Stimulated activated CD8-positive, alpha-beta memory T cell treated with anti-CD3 and anti-CD28 coated beads, Interleukin-2, amount 100 ng/mL, for 48 hours (primary cell): Measurements from ENCODE around the gene GNB1L.
"Not testable (repeated sequence)": the region's sequence is repeated elsewhere in the genome, so short reads cannot be mapped to it uniquely, and the experiment has no call there.

Source experiments
- DNase-seq, 2 donors: peaks; one replicate each; pipeline ENCODE4 v3.0.0-alpha.2; 2020; ENCODE audit warnings: low read depth in 2 of 2

GNB1L gene

DNA sequence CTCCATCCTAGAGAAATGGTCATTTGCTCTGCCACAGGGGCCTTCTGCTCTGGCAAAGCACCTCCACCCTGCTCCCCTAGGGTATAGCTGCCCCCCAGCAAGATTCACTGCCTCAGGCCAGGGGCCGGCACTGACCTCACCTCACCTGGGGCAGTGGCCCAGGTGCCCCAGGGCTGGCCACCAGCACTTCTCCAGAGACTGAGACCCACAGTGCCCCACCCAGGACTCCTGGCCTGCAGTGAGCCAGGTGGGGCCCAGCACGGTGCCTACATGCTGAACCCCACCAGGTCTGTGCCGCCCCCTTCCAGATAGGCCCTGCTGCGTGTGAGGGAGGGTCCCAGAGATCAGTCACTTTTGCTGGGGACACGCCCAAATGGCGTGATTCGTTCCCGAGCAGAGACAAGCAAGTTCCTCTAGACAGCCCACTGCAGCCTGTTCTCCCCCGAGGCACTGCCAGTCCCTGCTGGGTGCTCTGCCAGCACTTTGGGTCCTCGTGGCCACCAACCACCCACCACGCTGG, 10.8 kb downstream of the GNB1L start:
- no peak for DNase-seq

DNA sequence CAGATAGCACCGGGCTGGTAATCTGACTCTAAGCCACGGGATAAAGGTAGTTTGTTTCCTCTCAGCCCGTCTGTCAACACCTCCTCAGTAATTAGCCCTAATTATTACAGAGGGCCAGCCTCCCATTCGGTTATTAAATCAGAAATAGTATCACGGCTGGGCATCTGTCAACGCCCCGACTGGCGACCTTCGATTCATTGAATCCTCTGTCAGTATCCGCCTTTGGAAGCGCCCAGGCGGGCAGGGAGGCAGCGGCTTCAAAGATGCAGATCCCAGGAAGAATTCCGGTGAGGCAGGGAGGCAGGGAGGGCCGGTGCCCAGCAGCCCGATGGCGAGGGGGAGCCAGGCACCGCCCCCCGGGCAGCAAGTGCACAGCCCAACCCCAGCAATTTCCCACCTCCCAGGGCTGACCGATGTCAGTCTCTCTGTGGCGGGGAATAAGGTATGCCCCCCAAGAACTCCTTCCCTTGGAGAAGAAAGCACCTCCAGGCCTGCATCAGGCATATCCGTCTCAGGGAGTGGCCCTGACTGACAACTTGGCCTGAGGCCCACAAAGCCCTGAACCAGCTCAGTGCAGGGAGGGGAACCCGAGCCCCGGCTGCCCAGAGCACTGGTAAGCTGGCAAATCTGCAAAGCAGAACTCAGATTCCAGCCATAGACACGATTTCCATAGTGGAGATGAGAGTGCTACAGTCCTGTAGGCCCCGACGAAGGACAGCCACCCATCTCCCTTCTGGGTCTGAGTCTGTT, 11.4 kb downstream of the GNB1L start:
- no peak for DNase-seq

DNA sequence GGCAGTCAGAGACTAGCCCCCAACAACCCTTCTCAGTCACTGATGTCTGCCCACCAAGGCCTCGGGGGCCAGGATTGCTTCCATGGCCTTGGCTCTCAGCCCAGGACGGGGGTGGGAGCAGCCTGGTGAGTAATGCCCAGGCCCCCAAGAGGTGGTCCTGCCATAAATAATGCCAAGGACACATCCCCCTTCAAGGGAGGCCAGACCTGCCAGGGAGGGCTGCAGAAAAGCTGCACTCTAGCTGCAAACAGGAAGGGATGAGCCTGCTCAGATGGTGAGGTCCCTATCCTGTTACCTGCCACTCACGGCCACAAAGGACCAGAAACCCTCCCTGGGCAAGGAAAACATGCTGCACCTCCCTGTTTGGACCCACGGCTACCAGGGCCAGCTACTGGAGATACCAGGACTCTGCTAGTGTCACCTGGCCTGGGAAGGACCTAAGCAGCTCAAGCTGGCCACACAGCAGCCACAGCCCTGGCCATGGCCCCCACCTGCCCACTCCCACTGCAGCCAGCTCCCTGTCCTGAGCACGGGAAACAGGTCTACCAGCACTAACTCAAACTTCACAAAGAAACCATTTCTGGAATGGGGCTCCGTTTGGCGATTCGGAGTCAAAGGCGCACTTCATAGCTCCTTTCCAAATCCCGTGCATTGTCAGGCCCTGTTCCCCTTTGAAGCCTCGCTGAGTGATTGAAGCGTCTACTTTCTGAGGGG, 12.1 kb downstream of the GNB1L start:
- no peak for DNase-seq

DNA sequence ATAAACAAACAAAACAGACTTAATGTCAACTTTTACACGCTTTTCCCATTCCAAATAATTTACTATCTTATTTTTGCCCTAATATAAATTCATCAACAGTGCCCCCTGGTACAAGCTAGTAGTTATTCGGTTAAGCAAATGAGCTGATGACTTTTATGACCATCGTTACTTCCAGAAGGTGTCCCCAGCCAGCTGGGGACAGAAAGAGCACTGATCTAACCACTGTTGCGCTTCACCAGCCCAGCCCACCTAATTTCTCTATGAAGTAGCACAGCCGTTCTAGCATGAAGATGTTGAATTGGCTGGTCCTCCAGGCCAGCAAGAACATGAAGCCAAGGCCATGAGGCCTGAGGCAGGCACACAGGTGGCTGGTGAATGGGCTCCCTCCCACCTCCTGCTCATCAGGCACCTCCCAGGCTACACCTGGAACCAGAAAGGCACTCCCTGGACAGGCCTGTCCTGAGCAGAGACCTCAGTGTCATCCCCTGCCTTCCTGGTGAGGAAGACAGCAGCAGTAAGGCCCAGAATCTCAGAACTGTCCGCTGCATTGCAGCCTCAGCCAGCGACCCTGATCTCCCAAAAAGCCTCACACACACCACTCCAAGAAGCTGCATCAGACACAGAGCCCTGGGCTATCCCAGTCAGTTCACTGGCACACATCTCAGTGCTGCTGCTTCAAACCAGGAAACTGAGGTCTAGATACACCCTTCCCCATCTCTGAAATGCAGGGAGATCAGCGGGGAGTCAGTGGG, 12.9 kb downstream of the GNB1L start:
- DNase-seq, result no peak

DNA sequence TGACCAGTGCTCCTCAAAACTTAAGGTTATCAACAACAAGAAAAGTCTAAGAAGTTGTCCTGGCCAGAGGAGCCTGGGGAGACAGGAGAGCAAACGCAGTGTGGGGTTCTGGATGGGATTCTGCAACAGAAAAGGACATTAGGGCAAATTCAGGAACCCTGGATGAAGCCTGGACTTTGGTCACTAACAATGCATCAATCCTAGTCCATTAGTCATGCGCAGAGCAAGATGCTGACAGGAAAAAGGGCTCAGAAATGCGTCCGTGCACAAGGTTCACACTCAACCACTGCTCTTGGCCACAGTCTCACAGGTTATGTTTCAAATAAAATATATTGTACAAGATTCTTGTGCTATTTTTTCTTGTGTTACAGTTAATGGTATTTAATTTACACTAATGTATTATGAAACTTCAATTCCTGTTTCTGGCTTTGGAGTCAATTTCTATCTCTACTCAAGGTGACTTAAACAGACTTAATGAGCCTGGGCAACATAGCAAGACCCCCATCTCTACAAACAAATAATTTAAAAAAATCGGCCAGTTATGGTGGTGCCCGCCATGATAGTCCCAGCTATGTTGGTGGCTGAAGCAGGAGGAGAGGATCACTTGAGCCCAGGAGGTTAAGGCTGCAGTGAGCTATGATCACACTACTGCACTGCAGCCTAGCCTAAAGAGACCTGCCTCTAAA, 13.6 kb downstream of the GNB1L start:
- no peak for DNase-seq

DNA sequence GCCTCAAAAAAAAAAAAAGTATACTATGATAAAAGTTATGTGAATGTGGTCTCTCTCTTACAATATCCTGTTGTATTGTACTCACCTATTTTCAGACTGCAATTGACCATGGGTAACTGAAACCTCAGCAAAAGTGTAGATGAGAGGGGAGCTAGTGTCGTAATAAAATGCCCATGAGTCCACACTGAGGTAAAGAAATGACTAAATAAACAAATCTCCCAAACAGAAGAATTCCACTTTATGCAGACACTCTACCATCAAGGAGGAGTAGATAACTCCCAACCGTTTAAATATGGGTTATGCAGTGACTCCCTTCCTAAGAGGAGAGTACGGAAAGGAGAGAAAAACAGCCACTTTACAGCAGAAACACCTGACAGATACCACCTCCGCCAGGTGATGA, 14.6 kb downstream of the GNB1L start:
- no peak for DNase-seq

DNA sequence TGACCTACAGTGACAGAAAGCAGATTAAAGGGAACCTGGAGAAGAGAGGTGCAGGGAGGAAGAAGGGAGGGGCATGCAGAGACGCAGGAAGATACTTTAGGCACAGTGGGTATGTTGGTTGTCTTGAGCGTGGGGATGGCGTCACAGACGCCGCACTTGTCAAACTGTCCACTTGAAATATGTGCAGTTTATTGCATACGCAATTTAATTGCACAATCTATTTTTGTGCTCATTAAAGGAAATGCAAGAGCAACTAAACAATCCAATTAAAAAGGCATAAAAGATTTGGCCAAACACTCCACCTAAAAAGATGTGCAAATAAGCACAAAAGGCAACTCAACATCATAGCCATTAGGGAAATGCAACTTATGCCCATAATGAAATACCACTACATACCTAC, 16.8 kb downstream of the GNB1L start:
- no peak for DNase-seq

DNA sequence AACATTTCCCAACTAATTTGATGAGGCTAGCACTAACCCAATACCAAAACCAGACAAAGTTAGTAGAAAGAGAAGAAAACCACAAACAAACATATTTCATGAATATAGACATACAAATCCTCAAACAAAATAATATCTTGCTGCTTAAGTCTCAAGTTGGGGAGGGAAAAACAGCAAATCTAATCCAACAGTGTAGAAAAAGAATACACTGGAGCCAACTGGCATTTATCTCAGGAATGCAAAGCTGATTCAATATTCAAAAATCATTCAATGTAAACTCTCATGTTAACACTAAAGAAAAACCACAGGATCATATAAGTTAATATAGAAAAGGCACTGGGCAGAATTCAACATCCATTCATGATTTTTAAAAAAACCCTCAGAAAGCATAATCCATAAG, 18.2 kb downstream of the GNB1L start:
- DNase-seq, result no peak

DNA sequence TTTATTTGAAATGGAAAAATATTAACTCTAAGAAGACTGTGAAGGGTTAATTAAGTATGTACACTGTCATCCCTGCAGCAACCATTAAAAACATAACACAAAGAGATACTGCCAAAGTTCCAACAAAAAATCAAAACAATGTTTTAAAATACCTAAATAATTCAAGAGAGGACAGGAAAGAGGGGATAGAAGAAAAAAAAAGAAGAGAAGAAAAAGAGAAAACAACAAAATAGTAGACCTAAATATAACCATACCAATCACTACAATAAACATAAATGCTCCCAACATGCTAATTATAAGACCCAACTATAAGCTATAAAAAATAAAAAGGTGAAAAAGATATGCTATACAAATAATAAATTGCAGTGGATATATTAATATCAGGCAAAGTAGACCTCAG, 20.1 kb downstream of the GNB1L start:
- no peak for DNase-seq

DNA sequence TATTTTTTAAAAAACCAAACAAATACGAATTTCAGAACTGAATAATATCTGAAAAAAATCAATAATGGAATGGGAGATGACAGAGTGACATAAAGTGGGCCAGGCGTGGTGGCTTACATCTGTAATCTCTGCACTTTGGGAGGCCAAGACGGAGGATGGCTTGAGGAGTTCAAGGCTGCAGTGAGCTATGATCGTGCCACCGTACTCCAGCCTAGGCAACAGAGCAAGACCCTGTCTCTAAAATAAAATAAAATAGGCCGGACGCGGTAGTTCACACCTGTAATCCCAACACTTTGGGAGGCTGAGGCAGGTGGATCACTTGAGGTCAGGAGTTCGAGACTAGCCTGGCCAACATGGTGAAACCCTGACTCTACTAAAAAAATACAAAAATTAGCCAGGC, 21.3 kb downstream of the GNB1L start:
- DNase-seq, result not testable (repeated sequence)

DNA sequence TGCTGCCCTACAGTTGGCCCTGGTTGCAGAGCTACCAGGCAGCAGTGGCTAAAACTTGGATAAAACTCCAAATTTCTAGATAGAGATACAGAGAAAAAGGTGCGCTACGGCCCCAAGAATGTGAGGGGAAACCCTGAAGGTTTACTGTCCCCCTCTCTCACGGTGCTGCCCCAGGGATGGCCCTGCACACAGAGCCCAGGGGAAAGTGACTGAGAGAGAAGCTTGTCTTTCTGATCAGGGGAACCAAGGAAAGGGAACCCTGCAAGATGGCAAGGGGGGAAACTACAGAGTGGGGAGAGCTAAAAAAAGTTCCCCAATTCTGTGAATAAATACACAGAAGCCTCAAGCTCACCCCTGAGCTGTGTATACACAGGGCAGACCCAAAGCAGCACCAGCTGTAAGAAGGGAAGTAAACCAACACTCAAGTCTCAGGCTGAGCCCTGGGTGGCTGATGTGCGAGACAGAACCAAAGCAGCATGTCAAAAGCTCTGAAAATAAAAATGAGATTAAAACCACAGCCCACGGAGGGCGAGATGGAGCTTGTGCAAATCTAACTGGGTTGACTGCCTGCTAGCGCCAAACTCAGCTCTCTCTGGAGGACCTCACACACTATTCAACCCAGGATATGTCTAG, 22.1 kb downstream of the GNB1L start:
- DNase-seq, result no peak

DNA sequence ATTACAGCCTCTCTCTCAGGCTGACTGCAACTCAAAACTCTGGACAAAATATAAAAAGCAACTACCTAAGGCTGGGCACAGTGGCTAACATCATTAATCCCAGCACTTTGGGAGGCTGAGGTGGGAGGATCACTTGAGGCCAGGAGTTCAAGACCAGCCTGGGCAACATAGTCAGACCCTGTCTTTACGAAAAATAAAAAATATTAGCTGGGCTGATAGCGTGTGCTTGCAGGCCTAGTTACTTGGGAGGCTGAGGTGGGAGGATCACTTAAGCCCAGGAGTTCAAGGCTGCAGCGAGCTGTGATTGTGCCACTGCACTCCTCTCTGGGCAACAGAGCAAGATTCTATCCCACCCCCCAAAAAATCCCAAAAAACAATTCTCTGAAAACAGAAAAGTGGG, 22.7 kb downstream of the GNB1L start:
- DNase-seq, result not testable (repeated sequence)

DNA sequence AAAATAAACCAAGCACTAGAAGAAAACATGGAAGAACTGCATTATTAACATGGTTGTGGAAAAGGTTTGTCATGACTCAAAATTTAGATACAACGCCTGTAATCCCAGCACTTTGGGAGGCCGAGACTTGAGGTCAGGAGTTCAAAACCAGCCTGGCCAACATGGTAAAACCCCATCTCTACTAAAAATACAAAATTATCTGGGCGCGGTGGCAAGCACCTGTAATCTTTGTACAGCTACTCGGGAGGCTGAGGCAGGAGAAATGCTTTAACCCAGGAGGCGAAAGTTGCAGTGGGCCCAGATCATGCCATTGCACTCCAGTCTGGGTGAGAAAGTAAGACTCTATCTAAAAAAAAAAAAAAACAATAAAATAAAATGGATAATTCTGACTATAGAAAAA, 23.7 kb downstream of the GNB1L start:
- DNase-seq, result no peak

DNA sequence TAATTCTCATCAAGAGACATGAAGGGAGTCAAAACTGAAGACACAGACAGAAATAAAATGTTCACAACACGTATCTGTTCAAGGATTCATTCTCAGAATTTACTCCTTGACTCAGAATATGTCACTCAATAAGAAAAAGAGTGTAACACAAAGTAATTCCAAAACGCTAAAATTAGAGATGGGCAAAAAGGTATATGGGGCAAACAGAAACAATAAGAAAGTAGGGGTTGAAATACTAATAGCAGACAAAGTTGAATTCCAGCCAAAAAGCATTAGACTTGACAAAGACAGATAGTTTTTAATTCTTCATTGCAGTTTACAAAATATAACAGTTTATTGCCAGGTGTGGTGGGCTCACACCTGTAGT, 26.7 kb downstream of the GNB1L start:
- no peak for DNase-seq

DNA sequence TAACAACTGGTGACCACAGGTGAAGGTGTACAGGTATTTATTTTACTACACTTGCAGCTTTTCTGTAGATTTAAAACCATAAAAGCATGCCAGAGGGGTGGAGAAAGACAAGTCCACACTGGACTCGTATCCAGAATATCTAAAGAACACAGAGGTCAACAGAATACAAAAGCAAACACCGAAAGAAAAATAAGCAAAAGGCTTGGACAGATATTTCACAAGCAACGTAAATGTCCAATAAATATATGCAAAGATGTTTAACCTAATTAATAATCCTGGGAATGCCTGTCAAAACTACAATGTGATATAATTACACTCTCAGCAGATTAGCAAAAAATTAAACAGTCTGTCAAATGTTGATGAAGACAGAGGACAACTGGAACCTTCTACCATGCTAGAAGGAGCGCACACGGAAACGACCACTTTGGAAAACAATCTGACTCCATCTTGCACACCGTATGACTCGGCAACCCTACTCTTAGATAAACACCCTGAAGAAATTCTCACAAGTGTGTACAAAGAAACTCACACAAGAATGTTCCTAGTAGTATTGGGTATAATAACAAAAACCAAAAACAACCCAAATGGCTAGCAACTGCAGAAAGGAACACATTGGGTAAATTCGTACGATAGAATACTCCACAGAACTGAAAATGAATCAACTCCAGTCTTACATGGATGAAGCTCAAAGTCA, 27.2 kb downstream of the GNB1L start:
- DNase-seq, result no peak

DNA sequence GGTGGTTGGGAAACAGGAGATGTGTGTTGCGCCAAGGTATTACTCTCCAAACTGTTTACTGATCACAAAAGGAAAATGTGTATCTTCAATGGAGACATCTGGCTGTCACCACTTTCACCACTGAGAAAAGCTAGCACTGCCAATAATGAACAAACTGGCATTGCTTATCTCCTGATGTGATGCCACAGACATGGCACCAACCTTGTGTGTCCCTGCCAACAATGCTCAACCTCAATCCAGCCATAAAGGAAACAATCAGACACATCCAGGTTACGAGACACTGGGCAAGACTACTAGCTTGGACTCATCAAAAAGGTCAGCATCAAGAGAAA, 28.1 kb downstream of the GNB1L start:
- DNase-seq, result no peak

DNA sequence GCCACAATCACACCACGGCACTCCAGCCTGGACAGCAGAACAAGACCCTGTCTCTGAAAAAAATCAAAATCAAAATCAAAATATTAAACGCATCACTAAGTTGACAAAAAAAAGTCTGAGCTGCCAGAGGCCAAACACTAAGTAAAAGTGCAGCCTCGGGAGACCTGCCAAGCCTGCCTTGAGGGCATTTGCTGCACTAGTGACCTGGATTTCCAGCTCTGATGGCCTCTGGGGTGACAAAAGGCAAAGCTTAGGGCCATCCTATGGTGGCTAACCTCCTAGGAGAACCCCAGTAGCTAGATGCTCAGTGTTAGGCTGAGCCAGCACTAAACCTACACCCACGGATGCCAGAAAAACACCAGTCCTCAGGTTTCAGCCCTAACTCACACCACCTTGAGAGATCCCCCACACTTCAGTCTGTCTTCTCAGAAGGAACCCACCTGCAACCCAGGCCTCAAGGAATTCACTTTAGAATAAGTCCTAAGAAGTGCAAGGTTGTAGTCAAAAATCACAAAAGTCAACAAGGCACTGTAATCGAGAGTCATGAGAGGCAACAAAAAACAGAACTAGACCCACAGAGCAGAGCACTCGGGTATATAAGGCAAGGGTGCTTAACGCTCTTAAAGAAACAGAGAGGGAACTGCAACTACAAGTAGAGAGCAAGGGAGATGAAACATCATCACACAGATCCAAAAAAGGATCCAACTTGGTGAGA, 28.6 kb downstream of the GNB1L start:
- DNase-seq, result no peak

DNA sequence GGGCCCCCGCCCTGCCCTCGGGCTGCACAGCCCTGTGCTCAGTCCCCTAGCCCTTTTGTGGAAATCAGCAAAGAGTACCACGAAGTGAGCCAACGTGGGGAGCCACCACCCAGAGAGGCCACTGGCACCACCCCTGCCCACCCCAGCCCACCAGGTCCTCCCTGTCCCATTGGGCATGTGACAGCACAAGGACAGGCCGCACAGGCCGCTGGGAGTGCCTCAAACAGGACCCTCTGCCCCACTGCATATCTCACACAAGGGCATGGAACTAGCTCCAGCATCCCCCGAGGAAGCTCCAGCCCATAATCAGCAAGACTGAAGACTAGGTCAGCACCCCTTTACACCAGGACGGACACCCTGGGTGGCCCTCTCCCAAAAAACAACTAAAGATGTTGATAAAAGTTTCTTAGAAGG, 29.7 kb downstream of the GNB1L start:
- no peak for DNase-seq

DNA sequence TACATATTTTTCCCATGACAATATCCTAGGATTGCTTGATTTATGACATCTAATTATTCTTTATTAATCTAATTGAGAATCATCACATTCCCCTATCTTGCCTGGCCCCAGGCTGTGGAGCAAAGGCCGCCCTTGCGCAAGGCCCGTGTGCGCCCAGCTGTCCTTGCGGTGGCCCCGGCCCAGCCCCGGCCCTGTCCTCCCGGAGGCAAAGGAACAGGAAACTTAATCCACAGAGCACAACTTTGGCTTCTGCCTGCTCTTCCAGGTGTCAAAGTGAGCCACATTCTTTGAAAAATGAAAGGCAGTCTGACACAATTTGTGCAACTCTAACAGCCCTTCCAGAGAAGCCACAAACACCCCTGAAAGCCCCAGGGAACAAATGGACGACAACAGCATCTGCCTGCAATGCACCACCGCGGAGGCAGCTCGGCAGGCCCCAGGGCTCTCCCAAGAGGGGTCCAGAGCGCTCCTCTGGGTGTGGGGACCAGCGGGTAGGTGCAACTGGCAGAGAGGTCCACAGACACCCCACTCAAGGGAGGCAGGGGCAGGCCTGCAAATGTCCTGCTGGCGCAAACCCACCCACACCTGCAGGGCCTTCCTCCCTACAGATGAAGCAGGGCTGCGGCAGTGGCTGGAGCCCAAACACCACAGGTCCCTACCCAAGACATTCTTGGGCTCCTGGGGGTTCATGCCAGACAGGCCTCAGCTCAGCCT, 30.3 kb downstream of the GNB1L start:
- no peak for DNase-seq

DNA sequence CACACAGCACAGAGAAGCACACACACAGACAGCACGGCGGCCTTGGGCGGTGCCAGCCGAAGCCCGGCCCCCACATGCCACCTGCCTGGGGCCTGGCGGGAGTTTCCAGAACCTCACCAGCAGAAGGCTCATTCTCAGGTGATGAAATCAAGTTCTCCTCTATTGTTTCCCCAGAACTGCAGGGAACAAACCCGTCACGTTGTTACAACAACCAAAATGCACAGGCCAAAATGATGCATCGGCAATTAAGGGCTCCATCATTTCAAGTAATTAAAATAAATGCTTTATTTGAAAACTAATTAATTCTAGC, 30.8 kb downstream of the GNB1L start:
- DNase-seq, result no peak
